NCI-H748 treated with DMSO at 0.1 percent for 48 hours (cell line): ENCODE data around the gene EVA1C.
"Not testable (repeated sequence)": the region's sequence is repeated elsewhere in the genome, so short reads cannot be mapped to it uniquely, and the experiment has no call there.

Experiments
- DNase-seq: peaks from one replicate; lab custom pipeline; 2025; lab: John Stamatoyannopoulos, UW

The EVA1C gene

DNA sequence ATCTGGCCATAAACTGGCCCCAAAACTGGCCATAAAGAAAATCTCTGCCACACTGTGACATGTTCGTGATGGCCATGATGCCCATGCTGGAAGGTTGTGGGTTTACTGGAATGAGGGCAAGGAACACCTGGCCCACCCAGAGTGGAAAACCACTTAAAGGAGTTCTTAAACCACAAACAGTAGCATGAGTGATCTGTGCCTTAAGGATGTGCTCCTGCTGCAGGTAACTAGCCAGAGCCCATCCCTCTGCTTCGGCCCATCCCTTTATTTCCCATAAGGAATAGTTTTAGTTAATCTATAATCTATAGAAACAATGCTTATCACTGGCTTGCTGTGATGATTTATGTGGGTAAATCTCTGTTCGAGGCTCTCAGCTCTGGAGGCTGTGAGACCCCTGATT is 50.1 kb downstream of the EVA1C start:
- DNase-seq = not testable (repeated sequence)

- no peak for DNase-seq
These were observed 50.9 kb downstream of the EVA1C start for GRCh38 chr21:32463367-32463766.

DNA sequence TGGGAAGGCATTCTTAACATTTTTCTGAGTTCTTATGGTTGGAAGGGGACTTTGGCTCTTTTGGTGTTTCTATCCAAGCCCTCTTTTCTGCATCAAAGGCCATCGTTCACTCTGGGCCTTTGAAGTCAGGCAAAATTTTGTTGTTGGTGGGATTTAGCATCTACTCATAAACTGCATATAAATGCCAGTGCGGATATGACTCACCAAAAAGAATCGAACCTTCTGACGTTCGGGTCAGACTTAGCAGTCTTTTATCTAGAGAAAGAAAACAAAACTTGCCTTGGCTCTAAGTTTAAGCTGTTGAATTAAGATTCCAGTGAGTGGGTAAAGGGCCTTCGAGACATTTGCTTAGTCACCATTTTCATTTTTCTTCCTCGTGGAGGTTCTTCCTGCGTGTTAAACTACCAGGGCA is 51.4 kb downstream of the EVA1C start:
- DNase-seq = no peak

- DNase-seq = no peak
These were observed 54.8 kb downstream of the EVA1C start for GRCh38 chr21:32467291-32467690.

- no peak for DNase-seq
These were observed 56.2 kb downstream of the EVA1C start for GRCh38 chr21:32468681-32469111.

DNA sequence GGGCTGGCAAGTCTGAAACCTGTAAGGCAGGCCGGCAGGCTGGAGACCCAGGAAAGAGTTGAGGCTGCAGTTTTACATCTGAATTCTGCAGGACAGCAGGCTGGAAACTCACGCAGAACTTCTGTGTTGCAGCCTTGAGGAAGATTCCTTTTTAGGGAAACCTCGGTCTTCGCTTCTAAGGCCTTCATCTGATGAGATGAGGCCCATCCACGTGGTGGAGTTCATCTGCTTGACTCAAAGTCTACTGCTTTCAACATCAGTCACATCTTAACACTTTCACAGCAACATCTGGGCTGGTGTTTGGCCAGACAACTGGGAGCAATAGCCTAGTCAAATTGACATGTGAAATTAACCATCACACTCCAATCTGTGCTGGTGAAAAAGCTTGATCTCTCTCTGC is 57.1 kb downstream of the EVA1C start:
- no peak for DNase-seq

DNA sequence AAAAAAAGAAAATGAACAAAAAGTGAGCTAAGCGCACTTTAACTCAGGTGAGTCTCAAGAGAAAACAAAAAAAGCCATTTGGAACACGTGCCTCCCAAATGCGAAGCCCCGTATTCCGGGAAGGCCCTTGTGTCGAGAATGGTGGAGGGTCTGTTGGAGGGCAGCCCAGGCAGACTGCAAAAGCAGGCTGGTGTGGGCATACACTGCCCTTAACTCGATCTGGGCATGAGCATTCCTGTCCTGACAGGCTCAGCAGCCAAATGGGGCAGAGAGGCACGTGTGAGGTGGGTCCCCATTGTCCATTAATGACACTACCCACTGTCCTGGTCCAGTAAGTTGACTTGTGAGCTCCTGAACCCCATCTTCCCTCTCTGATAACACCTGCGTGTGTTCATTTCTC is 57.7 kb downstream of the EVA1C start:
- DNase-seq = no peak

DNA sequence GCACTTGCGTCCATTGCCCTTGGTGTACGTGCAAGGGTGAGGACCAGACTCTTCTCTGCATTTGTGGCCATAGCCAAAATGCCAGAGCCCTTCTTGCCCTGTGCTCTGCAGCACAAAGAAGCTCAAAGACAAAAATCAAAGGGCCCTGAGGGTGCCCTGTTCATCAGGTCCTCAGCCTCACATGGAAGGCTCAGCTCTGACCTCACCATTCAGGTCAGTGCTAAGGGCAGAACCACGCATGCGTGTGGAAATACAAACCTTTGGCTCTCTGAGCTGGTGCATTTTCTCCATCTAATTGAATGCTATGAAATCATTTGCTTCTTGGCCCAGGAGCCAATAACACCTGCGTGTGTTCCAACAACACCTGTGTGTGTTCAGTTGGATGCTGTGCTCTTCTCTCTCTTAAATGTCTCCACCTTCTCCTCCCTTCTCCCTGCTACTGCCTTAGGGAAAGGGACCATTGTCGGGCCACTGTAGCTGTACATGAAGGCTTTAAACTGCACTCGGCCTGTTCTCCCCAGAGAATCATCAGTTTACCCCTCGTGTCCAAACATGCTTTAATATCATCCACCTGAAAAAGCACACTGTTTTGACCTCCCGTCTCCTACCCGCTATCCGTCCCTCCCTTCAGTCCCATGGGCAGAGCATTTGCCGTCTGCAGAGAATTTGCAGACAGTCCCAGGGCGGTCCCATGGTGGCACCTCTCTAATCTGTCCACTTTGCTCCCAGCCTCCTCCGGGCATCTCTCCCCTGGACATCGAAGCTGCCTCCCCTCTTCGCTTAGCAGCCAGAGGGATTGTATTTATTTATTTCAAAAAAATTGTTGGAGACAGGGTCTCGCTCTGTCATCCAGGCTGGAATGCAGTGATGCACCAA is 60.6 kb downstream of the EVA1C start:
- DNase-seq = no peak

GRCh38 chr21:32474179-32475059 is 61.9 kb downstream of the EVA1C start:
- DNase-seq = no peak

DNA sequence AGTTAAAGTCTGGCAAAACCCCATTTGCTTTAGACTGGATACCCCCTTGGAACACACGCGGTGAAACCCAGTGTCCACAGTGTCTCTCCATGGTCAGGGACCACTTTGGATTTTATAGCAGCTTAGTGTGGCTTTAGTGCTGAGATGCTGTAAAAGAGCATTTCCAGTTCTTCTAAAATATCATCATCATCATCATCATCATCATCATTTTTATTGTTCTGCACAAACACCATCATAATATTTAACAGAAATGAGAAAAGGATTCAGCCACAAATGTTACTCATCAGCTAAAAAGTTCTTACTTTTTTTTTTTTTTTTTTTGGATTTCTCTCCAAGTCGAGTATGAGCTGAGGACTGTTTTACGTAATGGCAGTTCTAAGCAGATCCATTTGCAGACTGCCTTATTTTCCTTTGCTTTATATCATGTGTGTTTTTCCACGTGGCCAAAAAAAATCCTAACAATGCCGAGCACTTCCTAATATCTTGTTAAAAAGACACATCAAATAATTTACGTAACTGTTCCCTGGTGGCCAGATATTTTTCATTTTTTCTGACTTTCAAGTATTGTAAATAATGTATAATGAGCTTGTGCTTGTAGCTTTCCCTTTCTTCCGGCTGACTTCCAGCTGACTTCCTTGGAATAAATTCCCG is 62.8 kb downstream of the EVA1C start:
- DNase-seq = no peak

GRCh38 chr21:32476661-32477423 is 64.3 kb downstream of the EVA1C start:
- no peak for DNase-seq

DNA sequence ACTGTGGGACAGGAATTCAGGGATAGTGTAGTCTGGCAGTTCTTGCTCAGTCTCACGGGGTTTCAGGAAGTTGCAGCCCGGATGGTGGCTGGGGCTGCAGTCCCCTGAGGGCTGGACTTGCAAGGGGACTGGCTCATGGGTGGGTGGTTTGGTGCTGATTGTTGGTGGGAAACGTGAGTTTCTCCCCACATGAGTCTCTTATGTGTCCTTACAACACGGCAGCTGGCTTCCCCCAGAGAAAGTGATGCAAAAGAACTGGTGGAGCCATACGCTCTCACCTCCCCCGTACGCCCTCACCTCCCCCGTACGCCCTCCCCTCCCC is 64.9 kb downstream of the EVA1C start:
- no peak for DNase-seq

DNA sequence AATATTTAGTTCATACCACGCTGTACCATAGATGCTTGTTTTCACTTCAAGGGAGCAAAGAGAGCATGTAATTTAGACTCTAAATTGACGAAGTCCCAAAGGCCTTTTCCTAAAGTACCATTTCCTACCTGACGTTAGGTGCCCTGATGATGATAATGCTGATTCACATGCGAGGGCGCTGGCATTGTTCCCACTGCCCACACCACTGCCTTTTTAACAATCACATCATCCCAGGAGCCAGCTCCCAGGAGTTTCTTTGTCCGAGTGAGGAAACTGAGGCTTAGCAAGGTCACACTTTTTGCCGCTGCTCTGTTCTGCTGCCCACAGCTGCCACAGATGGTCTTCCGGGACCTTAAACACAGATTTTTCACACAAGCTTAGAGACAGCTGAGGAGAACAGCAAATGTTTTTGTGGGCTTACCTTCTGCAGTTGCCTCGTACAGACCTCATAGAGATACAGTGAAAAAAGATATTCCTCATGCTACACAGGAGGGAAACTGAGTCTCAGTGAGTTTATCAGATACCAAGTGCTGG is 69.4 kb downstream of the EVA1C start:
- DNase-seq = no peak

- no peak for DNase-seq
These were observed 70.2 kb downstream of the EVA1C start for GRCh38 chr21:32482565-32483292.

GRCh38 chr21:32483293-32483595 is 70.7 kb downstream of the EVA1C start:
- DNase-seq = no peak

GRCh38 chr21:32484706-32485380 is 72.3 kb downstream of the EVA1C start:
- DNase-seq = no peak

GRCh38 chr21:32492376-32492775 is 79.9 kb downstream of the EVA1C start:
- no peak for DNase-seq

- no peak for DNase-seq
These were observed 82.6 kb downstream of the EVA1C start for GRCh38 chr21:32494934-32495709.

DNA sequence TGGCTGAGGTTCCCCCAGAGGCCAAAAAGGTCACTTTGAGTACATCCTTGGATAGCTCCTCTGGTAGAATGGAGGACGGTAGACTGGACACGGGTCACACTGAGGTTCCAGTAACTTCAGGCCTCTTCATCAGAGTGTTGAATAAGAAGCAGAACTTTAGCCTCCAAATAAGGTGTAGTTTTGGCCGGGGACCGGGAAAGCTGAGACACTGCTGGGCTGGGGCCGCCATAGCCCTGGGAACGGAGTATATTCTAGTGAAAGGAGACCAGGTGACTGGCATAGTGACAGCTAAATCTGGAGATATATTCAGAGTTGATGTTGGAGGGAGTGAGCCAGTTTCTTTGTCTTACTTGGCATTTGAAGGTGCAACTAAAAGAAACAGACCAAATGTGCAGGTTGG is 84.1 kb downstream of the EVA1C start:
- DNase-seq = no peak
